VCaP (cell line): ENCODE results near the gene APLF.
A peak's percentile ranks its signal among the peaks of the same experiment; 100 is the strongest.

ENCODE experiments used
- H3K27ac ChIP-seq: fragments of 450-650 bp; 2 replicates; pipeline ENCODE4 v1.5.1; 2017
- CTCF ChIP-seq: fragments of 450-650 bp; conservative IDR thresholded peaks from 2 replicates; pipeline ENCODE4 v1.5.1; 2017; ENCODE audit warnings: mild to moderate bottlenecking, moderate library complexity

Gene APLF

DNA sequence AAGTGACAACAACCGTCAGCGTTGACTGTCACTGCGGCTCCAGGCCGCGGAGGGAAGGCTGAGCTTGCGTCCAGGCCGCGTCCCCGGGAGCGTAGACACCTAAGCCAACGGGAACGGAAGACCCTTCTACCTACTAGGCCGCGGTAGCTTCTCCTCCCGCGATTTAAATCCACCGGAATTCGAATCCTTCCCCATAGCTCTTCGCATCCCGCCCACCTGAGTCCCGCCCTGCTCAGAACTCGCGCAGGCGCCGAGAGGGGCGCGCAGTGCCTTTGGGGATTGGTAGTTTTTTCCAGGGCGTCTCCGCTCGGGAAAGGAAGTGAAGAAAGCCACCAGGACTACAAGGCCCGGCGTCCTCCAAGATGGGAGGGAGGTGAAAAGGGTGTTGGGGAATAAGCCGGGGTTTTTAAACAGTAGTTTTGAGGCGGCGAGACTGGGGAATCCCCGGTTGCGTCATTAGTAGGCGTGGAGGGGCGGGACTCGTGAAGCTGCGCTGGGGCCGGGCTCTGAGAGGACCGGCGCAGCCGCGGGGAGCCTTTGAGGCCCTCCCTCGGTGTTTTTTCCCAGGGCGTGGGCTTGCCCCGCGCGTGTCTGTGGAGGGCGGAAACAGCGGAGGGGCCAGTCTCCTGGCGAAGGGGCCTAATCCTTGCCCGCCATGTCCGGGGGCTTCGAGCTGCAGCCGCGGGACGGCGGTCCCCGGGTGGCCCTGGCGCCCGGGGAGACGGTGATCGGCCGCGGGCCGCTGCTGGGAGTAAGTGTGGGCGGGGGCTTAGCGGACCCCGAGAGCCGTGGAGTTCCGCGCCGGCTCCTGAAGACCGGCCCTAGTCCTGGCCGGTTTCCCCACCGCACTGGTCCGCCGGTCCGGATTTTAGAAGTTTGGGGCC, at the start of gene APLF, which contains the start of gene FBXO48:
Gene APLF, plus strand, starts transcription at position 509 of the 884 bp plus-strand sequence. Its CDS starts 147 bp downstream, at position 656.
Gene FBXO48, minus strand, starts transcription at position 218 of the 884 bp plus-strand sequence. CDS start 2,149 bp downstream, outside the sequence.
- TF ChIP-seq CTCF, result no peak
- H3K27ac ChIP-seq, result peak within 1 kb of the TSS; percentile 76

DNA sequence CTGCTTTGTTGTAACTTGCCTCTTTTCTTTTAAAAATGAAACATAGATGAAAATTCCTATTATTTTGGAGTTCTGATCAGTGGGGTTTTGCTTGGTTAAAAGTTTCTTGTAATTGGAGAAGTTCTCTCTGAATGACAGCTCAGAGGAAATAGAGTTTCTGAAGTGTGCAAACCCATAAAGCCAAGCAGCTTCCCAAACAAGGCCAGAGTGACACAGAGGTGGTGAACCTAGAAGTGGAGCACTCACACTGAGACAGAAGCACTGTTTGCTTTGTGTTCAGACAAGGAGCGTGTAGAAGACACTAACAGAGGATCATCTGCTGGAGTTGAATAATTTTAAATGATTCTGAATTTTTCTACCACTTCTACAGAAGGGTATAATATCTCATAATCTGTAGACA, 49.5 kb upstream of the APLF start:
- TF ChIP-seq CTCF, result no peak
- H3K27ac ChIP-seq, result no peak overlapping the region

DNA sequence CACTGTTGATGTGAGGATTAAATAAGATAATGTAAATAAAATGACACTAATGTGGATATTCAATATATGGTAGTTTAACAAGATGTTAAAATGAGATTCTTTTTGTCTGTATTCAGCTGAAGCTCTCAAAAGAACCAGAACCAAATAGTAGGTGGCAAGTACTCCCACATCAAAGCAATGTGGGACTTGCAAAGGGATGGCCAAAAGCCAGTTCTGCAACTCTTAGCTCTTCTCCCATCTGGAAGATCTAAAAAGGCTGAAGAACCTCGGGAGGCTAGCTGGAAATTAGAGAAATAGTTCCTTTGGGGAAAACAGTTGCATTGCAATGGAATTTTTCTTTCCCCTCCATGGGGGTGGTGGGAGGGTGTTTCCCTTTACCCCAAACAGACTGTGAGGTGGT, 49.0 kb upstream of the APLF start:
- H3K27ac ChIP-seq, result no peak overlapping the region
- TF ChIP-seq CTCF, result no peak

GRCh38 chr2:68418855-68419254, 48.5 kb upstream of the APLF start:
- TF ChIP-seq CTCF, result no peak
- no peak overlapping the region for H3K27ac ChIP-seq

GRCh38 chr2:68420254-68420910, 47.0 kb upstream of the APLF start:
- TF ChIP-seq CTCF, result no peak
- no peak overlapping the region for H3K27ac ChIP-seq

DNA sequence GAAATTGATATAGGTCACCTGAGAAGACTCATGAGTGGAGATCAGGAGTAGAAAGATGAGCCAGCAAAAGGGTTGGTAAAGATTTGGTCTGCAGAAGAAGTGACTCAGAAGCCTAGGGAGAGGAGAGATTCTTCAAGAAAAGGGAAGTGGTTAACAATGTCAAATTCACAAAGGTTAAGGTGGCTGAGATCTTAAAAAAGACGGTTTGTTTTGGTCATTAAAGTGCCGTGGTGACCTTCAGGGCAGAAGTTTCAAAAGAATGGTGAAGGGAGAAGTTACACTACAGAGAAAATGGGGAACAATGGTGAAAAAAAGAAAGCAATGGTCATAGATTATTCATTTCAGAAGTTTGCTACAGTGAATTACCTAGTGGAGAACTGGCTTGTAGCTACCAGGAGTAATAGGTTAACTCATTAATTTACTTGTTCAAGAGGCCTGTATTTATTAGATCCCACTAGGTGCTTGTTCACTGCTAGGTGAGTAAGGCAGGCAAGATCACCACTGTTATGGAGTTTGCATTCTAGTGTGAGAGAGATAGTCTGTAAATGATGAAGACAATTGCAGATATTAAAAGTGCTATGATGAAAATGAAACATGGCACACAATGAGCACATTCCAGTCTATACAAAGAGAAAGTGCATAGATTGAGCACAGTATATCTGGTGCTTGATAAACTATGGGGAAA, 43.3 kb upstream of the APLF start:
- no peak for TF ChIP-seq CTCF
- H3K27ac ChIP-seq, result no peak overlapping the region

- no peak overlapping the region for H3K27ac ChIP-seq
- no peak for TF ChIP-seq CTCF
Observed at GRCh38 chr2:68425503-68425902, 41.9 kb upstream of the APLF start.
